ENCODE measurements around the gene ALDH4A1. TPM values are rescaled to one million over a fixed set of nuclear protein-coding genes. Genes with fewer than 3 reads are reported as not detected.

Gene ALDH4A1
- total RNA-seq, 1 experiment from 2014 or later: 26.1 TPM

GRCh38 chr1:18951818-18952391, 49.5 kb upstream of the ALDH4A1 start:
- Histone ChIP-seq H3K9me3 (ENCODE audit: control insufficient read depth, low read depth, low read length) (no peaks in the 10 kb centered on the region), H3K18ac (ENCODE audit: insufficient read length, low read depth, low read length) (no peak overlapping the region), H3K9ac (ENCODE audit: extremely low read depth, insufficient read length, low read length) (no peak overlapping the region), H2AFZ (ENCODE audit: low read length) (no peak overlapping the region), H3K56ac (ENCODE audit: insufficient read length, low read depth, low read length) (no peak overlapping the region), H4K8ac (replicated peaks; ENCODE audit: insufficient read length, low read depth, low read length) (no peak overlapping the region), H3K4ac (ENCODE audit: low read depth, low read length) (no peak overlapping the region), H3K23ac (ENCODE audit: insufficient read length, low read depth, low read length) (no peak overlapping the region), H2BK12ac (ENCODE audit: insufficient read length, low read depth, low read length) (no peak overlapping the region), H3K23me2 (ENCODE audit: insufficient read length, low read depth, low read length, poor library complexity, severe bottlenecking) (peaks cover 5% of the 10 kb centered on the region), H3K4me2 (ENCODE audit: insufficient read depth, insufficient read length, low read length) (no peak overlapping the region), H2BK120ac (ENCODE audit: low read depth, low read length, poor library complexity, severe bottlenecking) (no peak overlapping the region), H4K20me1 (ENCODE audit: control insufficient read depth, insufficient read depth, insufficient read length) (no peaks in the 10 kb centered on the region), H3K27ac (ENCODE audit: insufficient read length, low read depth, low read length) (no peak overlapping the region), H3K79me1 (ENCODE audit: insufficient read depth, low read depth, low read length, poor library complexity, severe bottlenecking) (no peaks in the 10 kb centered on the region), H2BK15ac (ENCODE audit: low read depth, low read length) (no peak overlapping the region), H3K27me3 (ENCODE audit: insufficient read depth, low read length) (no peaks in the 10 kb centered on the region; the same call in 1 of the 2 replicates), H3T11ph (ENCODE audit: low read length) (no peak overlapping the region), H2AK5ac (ENCODE audit: insufficient read length, low read length) (no peak overlapping the region), H3K4me1 (ENCODE audit: insufficient read depth, low read length) (peaks cover 6% of the 10 kb centered on the region; the same call in 1 of the 2 replicates), H2BK5ac (ENCODE audit: insufficient read length, low read length) (no peak overlapping the region), H4K5ac (ENCODE audit: insufficient read length, low read depth, low read length) (no peak overlapping the region), H3K79me2 (ENCODE audit: insufficient read depth, low read length) (no peaks in the 10 kb centered on the region), H4K91ac (ENCODE audit: insufficient read length, low read depth, low read length) (no peak overlapping the region), H3K14ac (ENCODE audit: insufficient read depth, low read length) (0 out of 2 replicates have a peak overlapping the region, but pooled peaks have one; percentile 54), H2BK20ac (ENCODE audit: low read depth, low read length, poor library complexity, severe bottlenecking) (no peak overlapping the region)
- Mint-ChIP-seq H3K27me3 (ENCODE audit: low read depth) (peaks cover 23% of the 10 kb centered on the region), H3K36me3 (ENCODE audit: insufficient read depth in 1 of 3, low read depth in 3 of 3) (no peaks in the 10 kb centered on the region), H3K4me3 (no peak overlapping the region), H3K9me3 (no peaks in the 10 kb centered on the region), H3K4me1 (peaks cover 25 to 36% of the 10 kb centered on the region in 2 experiments), H3K27ac (no peak overlapping the region)
- no peak for DNase-seq
- WGBS (ENCODE audit: extremely low coverage, insufficient read length, low lambda C conversion rate): no CpG with 5 or more reads among the region's 8 CpGs
- TF ChIP-seq CTCF (conservative IDR thresholded peaks at IDR 0.05): no peak
